ENCODE data around the gene CDKAL1.
"Not testable (repeated sequence)": the region's sequence is repeated elsewhere in the genome, so short reads cannot be mapped to it uniquely, and the experiment has no call there.

The CDKAL1 gene

DNA sequence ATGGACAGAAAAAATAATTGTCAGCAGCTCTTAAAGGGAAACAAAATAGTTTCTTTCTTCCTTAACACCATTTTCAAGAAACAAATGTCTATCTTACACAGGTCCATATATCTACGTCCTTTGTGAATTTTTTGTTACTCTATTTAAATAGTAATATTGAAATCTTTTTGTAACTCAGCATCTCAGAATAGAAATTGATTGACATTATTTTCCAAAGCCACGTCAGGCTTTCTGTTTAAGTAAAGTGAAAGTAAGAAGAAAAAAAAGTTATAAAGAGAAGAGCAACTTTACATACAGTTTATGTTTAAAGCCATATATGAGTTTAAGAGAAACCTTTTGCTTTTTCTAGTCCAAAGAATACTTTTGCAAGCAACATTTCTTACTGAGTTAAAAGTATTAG, 656.4 kb downstream of the CDKAL1 start:
- DNase-seq, result no peak

DNA sequence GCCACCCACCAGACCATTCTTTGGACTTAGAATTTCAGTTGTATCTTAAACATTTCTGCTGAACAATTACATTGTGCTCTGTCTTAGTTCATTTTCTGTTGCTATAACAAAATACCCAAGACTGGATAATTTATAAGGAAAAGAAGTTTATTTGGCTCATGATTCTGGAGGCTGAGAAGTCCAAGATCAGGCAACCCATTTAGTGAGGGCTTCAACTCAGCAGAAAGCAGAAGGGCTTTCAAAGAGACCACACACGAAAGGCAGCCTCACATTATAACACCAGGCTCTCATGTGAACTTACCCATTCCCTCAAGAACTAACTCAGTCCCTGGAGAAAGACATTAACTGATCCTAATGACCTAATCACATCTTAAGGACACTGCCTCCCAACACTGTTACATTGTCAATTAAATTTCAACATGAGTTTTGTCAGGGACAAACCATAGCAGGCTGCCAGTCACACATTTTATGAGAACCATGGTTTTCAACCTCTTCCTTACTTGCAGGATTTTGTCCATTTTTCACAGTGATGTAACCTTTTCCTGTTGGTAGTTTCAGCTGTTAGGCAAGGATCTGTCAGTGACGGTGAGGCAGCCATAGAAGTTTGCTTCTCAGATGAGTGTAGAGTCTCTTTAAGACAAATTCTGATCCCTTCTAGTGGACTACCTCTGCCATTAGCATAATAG, 659.7 kb downstream of the CDKAL1 start:
- no peak for DNase-seq

DNA sequence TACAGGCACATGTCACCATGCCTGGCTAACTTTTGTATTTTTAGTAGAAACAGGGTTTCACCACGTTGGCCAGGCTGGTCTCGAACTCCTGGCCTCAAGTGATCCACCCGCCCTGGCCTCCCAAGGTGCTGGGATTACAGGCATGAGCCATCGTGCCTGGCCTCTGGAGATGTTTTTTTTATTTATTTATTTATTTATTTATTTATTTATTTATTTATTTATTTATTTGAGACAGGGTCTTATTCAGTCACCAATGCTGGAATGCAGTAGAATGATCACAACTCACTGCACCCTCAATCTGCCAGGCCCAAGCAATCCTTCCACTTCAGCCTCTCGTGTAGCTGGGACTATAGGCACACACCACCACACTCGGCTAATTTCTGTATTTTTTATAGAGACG, 661.0 kb downstream of the CDKAL1 start:
- DNase-seq, result not testable (repeated sequence)

DNA sequence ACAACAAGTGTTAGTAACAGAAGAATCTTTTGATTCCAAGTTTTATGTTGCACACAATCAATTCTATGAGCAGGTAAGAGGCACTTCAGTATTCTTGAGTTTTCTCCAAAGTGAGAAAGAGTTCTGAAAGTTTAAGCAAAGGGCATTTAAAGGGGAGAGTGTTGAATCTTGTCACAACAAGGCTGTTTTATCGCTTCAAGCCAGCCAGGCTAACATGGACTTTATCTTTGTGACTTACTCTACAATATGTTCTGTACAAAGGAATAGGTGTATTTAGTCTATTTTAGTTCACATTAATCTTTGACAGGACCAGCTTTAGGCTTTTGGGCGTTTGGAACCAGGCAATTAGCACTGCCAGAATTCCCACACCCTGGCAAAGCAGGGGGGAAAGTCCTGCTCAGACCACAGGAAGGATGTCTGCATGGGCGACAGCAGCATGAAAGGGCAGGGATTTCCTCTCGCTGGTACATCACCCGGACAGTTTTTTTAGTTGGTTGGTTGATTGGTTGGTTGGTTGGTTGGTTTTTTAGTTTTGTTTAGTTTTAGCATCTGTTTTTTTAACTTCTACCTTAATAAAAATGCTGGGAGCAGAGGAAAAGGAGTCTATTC, 663.9 kb downstream of the CDKAL1 start:
- no peak for DNase-seq

DNA sequence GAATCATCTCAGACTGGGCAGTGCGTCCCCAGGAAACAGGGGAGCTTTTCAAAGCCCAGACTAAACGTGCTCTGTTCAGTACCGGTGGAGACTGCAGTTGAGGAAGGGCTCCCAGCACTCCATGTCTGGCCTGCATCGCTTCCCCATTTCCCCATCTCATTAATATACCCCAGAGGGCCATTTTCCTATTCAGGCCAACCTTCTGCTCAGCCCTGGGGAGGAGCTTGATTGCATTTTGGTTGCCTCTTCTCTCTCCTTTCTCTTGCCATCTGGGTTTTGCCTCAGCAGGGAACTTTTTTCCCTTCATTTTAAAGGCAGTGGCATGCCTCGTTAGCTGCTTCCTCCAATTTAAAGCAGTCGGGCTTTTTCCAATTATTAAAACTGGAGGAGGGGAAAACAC, 665.0 kb downstream of the CDKAL1 start:
- DNase-seq, result no peak

DNA sequence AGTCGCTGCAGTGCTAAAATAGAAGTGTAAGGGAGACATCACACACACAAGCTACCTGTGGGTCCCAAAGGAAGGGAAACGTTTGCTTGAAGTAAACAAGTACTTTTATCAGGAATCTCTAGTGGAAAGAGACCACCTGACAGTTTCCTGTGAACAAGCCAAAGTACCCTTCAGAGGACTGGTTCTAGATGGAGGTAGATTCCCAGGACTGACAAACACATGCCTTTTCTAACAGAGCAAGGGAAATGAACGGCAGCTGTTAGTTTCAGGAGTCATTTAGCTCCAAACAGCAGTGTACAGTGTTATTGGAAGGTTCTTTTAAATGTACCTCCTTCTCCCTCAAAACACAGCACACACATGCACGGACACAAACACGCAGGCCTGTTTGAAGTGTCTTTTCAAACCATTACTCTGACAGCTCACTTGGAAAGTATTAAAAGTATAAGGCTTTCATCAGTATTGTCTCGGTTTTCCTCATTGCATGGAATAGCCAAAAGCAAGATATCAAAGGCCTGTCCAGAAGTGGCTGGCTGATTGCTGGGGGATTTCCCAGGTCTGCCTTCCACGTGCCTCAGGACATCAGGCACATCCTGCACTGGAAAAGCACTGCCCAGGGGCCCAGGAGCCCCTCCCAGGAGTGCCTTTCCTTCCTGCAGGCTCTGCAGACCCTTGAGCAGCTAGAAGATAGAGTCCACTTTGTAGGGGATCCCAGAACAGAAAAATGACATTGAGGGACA, 666.0 kb downstream of the CDKAL1 start:
- no peak for DNase-seq

DNA sequence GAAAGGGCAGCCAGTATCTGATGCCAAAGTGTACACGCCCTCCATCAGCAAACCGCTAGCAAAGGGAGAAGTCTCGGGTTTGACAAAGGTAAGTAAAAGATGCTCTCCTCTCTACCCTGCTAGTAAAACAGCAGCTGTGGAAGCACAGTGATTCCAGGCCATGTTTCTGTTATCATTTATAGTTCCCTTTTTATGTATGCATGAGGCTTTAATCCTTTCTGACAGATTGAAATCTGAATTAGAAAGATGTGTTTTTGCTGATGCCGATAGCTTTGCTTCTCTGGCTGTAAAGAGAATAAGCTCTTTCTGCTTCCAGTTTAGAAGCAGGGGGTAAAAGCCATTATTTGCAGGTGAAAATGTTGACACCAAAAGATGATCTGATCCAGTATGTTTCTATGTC, 666.9 kb downstream of the CDKAL1 start:
- no peak for DNase-seq

DNA sequence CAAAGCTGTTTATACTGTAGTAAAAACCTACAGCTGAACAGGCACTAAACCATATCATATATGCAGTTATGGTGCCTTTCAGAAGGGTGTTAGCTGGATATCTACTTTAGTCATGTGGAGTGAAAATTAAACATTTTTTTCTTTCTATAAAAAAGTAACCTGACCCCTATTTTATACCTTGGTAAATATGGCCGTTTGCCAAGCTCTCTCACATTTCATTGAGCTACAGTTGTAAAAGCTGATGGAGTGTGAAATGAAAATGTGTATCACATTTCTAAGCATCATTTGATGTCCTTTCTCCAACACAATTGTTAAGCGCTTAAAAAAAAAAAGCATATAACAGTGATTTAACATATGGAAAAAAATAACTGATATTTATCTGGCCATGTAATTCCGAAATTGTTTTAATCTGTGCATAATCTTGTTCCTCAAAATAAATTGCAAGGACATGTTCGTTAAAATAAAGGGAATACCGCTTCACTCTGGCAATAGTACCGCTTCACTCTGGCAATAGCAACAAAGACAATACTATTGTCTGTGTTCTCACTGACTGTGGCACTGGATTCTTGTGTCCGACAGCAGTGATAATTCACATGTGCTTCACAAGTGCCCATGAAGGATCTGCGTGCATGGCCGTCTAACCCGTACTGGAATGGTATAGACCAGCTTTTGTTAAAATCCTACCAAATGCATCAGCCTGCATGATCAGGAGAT, 667.5 kb downstream of the CDKAL1 start:
- no peak for DNase-seq

DNA sequence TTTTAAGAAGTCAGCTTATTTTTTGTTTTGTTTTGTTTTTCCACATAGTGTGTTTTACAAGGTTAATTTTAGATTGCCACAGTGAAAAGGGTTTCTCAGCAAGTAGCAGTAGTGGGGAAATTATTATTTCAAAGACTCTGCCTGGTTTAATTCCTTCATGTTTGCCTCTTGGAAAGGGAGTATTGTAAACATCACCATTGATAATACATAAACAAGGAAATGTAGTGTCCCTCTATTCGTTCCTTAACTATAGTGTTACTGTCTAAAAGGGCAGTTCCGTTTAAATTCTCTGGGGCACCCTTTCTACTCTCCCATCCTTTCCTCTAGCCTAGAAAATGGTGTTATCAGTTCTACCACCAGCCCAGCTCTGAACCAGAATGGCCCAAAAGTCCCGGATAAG, 668.3 kb downstream of the CDKAL1 start:
- DNase-seq, result no peak

DNA sequence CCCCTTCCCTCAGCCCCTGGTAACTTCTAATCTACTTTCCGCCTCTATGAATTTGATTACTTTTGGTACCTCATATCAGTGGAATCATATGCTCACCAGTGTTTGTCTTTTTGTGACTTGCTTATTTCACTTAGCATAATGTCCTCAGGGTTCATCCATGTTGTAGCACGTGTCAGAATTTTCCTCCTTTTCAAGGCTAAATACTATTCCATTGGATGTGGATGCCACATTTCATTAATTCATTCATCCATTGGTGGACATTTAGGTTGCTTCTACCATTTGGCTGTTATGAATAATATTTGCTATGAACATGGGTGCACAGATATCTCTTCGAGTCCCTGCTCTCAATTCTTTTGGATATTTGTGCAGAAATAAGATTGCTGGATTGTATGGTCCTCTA, 670.7 kb downstream of the CDKAL1 start:
- DNase-seq, result no peak

DNA sequence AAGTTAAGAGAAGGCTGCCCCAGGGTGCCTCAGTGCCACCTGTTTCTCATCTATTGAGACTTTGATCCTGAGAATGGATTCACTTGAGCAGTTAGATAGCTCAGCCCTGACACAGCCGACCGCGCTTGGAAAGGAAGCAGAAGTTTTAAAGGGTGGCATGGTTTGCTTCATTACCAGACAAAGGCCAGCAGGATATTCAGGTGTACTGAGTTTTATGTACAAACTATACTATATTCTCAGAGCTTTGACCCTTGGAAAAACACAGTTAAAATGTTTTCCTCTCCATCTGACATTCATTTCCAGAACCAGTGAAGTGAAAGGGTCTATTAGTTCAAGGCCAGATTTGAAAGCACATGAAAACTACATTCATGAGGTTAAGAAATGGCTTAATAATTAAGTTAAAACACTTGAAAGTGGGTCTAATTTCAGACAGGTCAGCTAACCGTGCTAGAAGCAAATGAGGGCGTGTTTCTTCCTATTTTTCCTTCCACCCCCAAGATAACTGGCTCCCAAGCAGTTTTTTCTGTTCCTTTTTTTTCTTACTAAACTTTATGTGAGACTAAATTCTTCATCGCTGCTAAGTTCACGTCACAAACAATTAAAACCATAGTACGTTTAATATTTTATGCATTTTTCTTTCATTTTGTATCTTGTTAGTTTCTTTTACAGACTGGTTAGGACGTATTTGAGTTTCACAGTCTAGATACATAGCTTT, 674.0 kb downstream of the CDKAL1 start:
- no peak for DNase-seq

DNA sequence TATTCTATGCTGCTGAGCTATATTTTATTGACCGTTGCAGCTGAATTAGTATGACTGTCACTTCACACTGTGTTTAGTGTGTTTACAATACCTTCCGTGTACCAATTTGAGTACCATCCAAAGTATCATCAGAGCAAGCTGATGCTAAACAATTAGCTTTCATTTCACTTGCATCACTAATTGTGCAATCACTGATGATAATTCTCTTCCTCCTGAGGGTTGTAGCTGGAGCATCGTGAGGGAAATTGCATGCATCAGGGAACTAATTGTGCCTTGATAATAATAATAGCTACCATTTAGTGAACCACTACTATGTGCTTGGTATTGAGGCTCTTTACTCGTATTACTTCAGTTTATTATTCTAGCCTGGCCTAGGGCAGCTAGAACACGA, 674.5 kb downstream of the CDKAL1 start:
- DNase-seq, result no peak

DNA sequence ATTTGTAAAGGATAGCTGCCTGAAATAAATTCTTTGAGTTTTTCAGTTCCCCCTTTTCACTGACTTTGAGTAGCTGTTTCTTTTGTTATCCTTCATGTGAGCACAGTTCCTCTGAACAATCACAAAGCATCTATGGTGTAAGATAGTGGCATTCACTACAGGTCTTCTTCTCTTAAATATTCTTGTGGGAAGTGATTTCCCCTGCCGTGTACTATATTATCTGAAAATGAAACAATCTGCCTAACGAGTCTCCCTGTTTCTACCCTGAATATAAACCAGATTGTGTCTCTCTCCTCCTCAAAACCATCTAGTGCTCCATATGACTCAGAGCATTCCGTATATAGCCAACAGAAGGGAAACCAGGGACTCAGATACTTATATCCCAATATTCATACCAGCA, 679.2 kb downstream of the CDKAL1 start:
- no peak for DNase-seq

DNA sequence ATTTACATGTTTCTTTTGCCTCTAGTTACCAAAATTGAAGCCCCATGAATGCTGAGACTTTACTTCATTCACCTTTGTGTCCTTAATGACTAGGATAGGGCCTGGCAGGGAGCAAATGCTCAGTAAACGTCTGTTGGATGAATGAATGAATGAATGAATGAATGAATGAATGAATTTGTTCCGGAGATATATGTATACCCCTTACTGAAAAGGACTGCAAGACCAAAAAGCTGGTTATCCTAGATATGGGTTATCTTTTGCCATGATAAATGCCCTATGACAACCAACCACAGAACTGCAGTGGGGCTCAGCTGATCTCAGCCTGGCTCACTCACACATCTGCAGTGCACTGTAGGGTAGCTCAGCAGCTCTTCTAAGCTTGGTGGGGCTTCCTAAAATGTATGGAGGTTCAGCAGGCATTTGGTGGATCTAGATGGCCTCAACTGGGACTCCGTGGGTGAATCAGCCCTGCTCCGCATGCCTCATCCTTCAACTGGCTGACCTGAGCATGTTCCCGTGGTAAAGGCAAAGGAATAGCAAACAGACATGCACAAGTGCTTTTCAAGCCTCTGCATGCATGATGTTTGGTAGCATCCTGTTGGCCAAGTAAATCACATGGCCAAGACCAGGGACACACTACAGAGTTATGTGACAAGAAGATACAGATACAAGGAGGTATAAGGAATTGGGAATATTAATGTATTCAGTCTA, 680.6 kb downstream of the CDKAL1 start:
- no peak for DNase-seq

DNA sequence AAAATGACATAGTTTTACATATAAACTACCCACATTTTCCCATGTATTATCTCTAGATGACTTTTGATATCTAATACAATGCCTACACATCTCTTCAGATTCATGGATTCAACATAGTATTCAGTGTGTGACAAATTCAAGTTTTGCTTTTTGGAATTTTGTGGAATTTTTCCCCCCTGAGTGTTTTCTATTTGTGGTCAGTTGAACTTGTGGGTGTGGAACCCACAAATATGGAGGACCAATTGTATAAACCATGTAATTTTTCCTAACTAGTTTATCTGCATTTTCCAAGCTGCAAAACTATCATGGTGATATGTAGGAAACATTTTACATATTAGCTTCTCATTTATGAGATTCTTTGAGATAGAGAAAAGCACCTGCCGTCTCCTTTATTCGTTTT, 685.0 kb downstream of the CDKAL1 start:
- DNase-seq, result no peak

DNA sequence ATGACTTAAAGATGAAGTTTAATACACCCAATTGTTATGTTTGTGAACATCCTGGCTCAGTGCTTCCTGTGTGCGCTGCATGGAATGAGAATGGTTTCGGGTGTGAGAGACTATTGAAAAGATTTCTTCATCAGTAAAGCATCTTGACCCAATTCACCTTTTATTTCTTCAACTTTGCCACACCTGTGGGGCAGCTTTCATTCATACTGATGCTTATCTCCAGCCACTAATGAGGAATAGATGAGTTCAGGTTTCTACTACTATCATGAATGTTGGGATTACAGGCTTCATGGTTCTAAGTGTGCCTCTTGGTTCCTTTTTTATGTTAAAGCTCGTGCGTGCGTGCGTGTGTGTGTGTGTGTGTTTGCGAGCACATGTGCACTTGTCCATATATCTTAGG, 685.6 kb downstream of the CDKAL1 start:
- DNase-seq, result no peak

DNA sequence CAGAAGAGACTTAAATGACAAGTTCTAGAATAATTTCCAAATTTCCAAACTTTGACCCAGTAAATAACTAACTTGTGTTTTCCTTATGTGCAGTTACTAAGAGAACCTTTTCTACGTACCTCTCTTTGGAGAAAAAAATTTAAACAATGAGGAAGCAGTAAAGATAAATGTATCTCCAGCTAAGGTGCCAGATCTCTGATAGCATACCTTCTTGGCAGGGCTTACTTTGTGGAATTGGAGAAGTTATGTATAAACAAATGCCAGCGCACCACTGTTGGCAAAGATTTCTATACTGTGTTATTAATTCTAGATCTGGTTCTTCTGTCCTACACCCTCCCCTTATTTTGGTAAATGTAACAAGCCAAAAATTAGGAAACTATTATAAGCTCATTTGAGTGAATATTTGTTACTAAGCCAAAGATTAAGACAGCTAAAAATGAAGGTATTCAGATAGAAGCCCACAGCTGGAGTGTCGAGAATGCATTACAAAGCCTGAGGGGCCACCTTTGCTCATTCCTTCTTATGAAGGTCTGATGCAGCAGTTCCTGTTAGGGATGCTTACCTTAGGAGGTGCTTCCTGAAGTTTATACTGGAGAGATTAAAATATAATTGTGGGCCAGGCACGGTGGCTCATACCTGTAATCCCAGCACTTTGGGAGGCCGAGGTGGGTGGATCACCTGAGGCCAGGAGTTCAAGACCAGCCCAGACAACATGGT, 686.2 kb downstream of the CDKAL1 start:
- DNase-seq, result no peak

DNA sequence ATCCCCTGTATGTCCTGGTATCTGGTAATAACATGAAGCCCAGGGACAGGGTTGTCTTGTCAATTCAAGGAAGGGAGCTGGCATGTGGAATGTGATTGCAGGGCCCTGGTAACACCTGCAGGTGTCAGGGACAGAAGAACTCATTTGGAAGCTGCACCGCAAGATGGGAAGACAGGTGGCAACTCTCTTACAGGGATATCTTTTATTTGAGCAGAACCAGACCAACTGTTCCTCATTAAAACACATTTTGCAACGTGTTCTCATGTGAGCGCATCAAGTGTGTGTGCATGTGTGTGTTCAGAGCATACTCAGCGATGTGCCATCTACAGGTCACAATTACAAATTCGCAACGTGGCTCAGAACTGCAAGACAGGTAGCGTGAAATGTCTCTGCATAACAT, 688.4 kb downstream of the CDKAL1 start:
- no peak for DNase-seq

DNA sequence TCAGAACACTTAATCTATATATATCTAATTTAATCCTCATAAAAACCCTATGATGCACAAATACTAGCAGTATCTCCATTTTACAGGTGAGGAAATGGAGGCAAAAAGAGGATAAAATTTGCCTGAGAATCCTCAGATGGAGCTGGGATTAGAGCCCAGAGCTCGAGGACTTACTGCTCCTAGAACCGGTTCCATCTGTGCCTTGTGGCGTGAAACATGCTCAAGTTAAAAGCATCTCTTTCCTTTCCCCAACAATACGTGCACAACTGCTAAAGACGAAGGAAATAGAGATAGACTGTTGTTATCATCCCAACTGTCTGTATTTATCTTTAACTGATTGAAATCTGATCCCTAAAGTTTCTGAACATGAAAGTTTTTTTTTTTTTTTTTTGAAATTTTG, 691.7 kb downstream of the CDKAL1 start:
- DNase-seq, result no peak

DNA sequence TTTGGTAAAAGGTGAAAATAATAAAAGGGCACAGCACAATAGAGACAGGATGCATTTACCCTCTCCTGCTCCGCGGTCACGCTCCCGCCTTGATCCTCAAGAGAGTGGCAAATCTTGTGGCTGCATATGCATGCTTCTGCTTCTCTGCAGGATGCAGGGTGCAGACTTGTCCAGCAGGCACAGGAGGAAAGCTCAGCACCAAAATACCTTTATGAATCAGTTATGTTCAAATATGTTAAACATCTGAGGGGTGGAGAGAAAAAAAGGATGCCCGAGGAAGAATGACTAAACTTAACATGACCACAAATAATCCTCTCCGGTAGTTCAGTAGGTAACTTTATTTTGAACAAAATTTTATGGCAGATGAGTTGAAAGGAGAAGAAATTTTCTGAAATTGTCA, 693.2 kb downstream of the CDKAL1 start:
- DNase-seq, result no peak

DNA sequence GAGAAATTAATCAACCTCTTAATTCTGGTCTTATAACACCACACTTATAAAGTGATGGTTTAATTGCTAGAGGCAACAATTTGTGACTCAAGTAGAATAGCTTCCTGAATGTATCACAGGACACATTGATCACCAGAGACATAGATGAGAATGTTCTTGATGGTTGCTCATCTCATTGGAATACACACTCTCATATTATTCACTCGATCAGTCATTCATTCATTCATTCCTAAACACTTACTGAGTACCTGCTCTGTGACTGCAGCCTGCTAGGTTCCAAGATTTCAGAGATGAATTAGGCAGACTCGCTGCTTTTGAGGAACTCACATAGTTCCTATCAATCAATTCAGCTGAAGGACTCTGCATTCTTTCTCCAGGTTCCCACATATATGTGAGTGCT, 694.2 kb downstream of the CDKAL1 start:
- no peak for DNase-seq
